DND-41 (cell line): ENCODE results near the gene WDR41.

ENCODE experiments used
- ATAC-seq: fragments of 200-7000 bp; cut with Tn5 transposase; 3 replicates; pipeline ENCODE4 v1.9.1; 2021; ENCODE audit warnings: low read depth; ENCODE audit not compliant: insufficient read depth
- DNase-seq: peaks from one replicate; pipeline ENCODE4 v3.0.0-alpha.2; 2020
- H2AFZ ChIP-seq: 2 replicates; pipeline ENCODE4 v1.6.0; 2012; ENCODE audit warnings: low read depth, low read length
- H3K27ac ChIP-seq: 2 replicates; pipeline ENCODE4 v1.5.1; 2012; ENCODE audit warnings: low read length, inconsistent platforms
- H3K27me3 ChIP-seq: fragments of 200-600 bp; sonication (generic); 2 replicates; pipeline ENCODE4 v1.6.0; 2012; ENCODE audit warnings: low read length, mild to moderate bottlenecking, inconsistent platforms; ENCODE audit not compliant: insufficient read depth, poor library complexity
- H3K36me3 ChIP-seq: 2 replicates; pipeline ENCODE4 v1.5.1; 2012; ENCODE audit warnings: low read length, inconsistent platforms; ENCODE audit not compliant: insufficient read depth
- H3K4me1 ChIP-seq: 2 replicates; pipeline ENCODE4 v1.5.1; 2012; ENCODE audit warnings: mild to moderate bottlenecking, low read length; ENCODE audit not compliant: insufficient read depth
- H3K4me2 ChIP-seq: 2 replicates; pipeline ENCODE4 v1.6.0; 2012; ENCODE audit warnings: mild to moderate bottlenecking, moderate library complexity, low read length, inconsistent platforms; ENCODE audit not compliant: insufficient read depth
- H3K4me3 ChIP-seq, 2 experiments: fragments of 200-600 bp in 1 of 2; shearing (Covaris generic) in 1 of 2; 2 replicates each; pipeline ENCODE4 v1.5.1; 2012 to 2016; ENCODE audit warnings: inconsistent platforms in 2 of 2, low read length in 2 of 2, mild to moderate bottlenecking in 2 of 2, low read depth in 1 of 2, moderate library complexity in 1 of 2
- H3K79me2 ChIP-seq: 2 replicates; pipeline ENCODE4 v1.6.0; 2012; ENCODE audit warnings: low read length, inconsistent platforms; ENCODE audit not compliant: insufficient read depth
- H3K9ac ChIP-seq: 2 replicates; pipeline ENCODE4 v1.6.0; 2012; ENCODE audit warnings: low read depth, mild to moderate bottlenecking, inconsistent platforms, low read length, moderate library complexity
- H3K9me3 ChIP-seq: 2 replicates; pipeline ENCODE4 v1.5.1; 2012; ENCODE audit warnings: low read length, moderate library complexity, mild to moderate bottlenecking, inconsistent platforms; ENCODE audit not compliant: insufficient read depth, severe bottlenecking
- H4K20me1 ChIP-seq: 2 replicates; pipeline ENCODE4 v1.6.0; 2012; ENCODE audit warnings: low read length; ENCODE audit not compliant: insufficient read depth
- CTCF ChIP-seq: IDR thresholded peaks from 2 replicates; pipeline ENCODE4 v1.5.1; 2012; ENCODE audit warnings: borderline replicate concordance, low read length, moderate library complexity, mild to moderate bottlenecking; ENCODE audit not compliant: poor library complexity, severe bottlenecking; ENCODE audit errors: extremely low read depth
- EZH2 ChIP-seq: IDR thresholded peaks from 3 replicates; pipeline ENCODE4 v1.6.1; 2012; ENCODE audit warnings: borderline replicate concordance, low read depth, mild to moderate bottlenecking, moderate library complexity, low read length, inconsistent platforms; ENCODE audit not compliant: severe bottlenecking

The WDR41 gene

DNA sequence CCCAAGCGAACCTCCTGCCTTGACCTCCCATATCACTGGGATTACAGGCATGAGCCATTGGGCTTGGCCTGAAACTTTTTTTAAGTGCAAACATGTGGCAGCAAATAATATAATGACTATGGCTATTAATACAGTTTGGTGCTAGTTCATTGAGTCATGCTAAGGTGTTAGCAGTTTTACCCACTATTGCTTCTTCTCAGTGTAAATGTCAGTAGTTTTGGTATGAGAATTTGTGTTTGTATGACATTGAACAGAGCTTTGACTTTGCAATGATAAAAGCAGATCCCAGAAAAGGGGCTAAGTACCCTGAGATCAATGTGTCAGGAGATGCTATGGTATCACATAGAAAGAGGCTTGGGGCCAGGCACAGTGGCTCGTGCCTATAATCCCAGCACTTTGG, 67.2 kb downstream of the WDR41 start:
- no peak for DNase-seq
- H3K36me3 ChIP-seq, result peaks cover 5% of the 10 kb centered on the region; the same call in 1 of the 2 replicates
- H3K79me2 ChIP-seq, result no peaks in the 10 kb centered on the region
- no peak overlapping the region for H3K27ac ChIP-seq
- no peaks in the 10 kb centered on the region for H3K4me1 ChIP-seq
- no peak for TF ChIP-seq CTCF
- TF ChIP-seq EZH2, result no peak
- no peak overlapping the region for H3K9ac ChIP-seq
- no peaks in the 10 kb centered on the region for H3K27me3 ChIP-seq
- no peak overlapping the region for H3K4me3 ChIP-seq
- no peaks in the 10 kb centered on the region for H3K9me3 ChIP-seq
- H4K20me1 ChIP-seq, result no peaks in the 10 kb centered on the region
- no peak overlapping the region for H3K4me2 ChIP-seq
- no peak for ATAC-seq
- H2AFZ ChIP-seq, result no peak overlapping the region

- H2AFZ ChIP-seq, result no peak overlapping the region
These were observed 68.9 kb downstream of the WDR41 start for GRCh38 chr5:77423022-77423750.

GRCh38 chr5:77420940-77421339, 71.2 kb downstream of the WDR41 start:
- H3K27ac ChIP-seq, result no peak overlapping the region
- no peaks in the 10 kb centered on the region for H3K4me1 ChIP-seq
- H3K36me3 ChIP-seq, result peaks cover 5% of the 10 kb centered on the region; the same call in 1 of the 2 replicates
- TF ChIP-seq EZH2 (no peak), CTCF (no peak)
- ATAC-seq (no peak), DNase-seq (no peak)
- no peak overlapping the region for H2AFZ ChIP-seq
- H3K27me3 ChIP-seq, result no peaks in the 10 kb centered on the region
- H3K79me2 ChIP-seq, result no peaks in the 10 kb centered on the region
- no peak overlapping the region for H3K4me3 ChIP-seq
- no peaks in the 10 kb centered on the region for H3K9me3 ChIP-seq
- no peak overlapping the region for H3K9ac ChIP-seq
- H4K20me1 ChIP-seq, result no peaks in the 10 kb centered on the region
- H3K4me2 ChIP-seq, result no peak overlapping the region

More at GRCh38 chr5:77423022-77423750, 68.9 kb downstream of the WDR41 start:
- Histone ChIP-seq H3K4me3 (no peak overlapping the region), H3K9ac (no peak overlapping the region), H3K4me2 (no peak overlapping the region), H3K4me1 (no peaks in the 10 kb centered on the region), H3K27me3 (no peaks in the 10 kb centered on the region), H3K9me3 (no peaks in the 10 kb centered on the region), H3K27ac (no peak overlapping the region), H4K20me1 (no peaks in the 10 kb centered on the region), H3K36me3 (peaks cover 5% of the 10 kb centered on the region; the same call in 1 of the 2 replicates), H3K79me2 (no peaks in the 10 kb centered on the region)
- TF ChIP-seq CTCF, result no peak
- no peak for TF ChIP-seq EZH2
- no peak for DNase-seq
- ATAC-seq, result no peak
